ENCODE results near the gene TPGS2.
"Not testable (repeated sequence)": the region's sequence is repeated elsewhere in the genome, so short reads cannot be mapped to it uniquely, and the experiment has no call there.

TPGS2 gene

DNA sequence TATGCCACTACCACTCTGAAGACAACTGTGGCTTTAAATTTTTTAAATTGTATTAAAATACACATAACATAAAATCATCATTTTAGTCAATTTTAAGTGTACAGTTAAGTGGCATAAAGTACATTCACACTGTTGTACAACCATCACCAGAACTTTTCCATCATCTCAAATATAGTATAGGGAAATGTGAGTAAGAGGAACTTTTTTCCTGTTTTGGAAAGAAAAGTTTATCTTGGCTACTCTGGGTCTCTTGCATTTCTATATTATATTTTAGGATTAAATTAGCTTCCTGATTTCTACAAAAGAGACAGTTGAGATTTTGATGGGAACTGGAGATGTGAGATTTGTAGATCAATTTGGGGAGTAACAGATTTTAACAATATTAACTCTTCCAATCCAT, 3.3 kb downstream of the TPGS2 start:
- TF ChIP-seq ZNF274 (IDR thresholded peaks at IDR 0.05; ENCODE audit: low read depth, low read length) (no peak), YY1 (IDR thresholded peaks at IDR 0.05; ENCODE audit: insufficient read depth, insufficient read length) (no peak), SUZ12 (IDR thresholded peaks at IDR 0.05; ENCODE audit: extremely low read depth, insufficient read depth, insufficient read length) (no peak)
- DNase-seq (ENCODE audit: low read depth, low spot score) = no peak
- no peaks in the 10 kb centered on the region for H3K4me1 ChIP-seq (ENCODE audit: insufficient read depth, insufficient read length)
- H3K9me3 ChIP-seq (ENCODE audit: insufficient read depth, low read length) = no peaks in the 10 kb centered on the region
- H3K4me3 ChIP-seq (ENCODE audit: insufficient read length, low read depth) = no peak overlapping the region
- H3K27me3 ChIP-seq (ENCODE audit: insufficient read depth, insufficient read length) = no peaks in the 10 kb centered on the region
- H3K9ac ChIP-seq (ENCODE audit: insufficient read length, low read depth) = no peak overlapping the region
- H3K36me3 ChIP-seq (ENCODE audit: insufficient read depth, insufficient read length, low read length) = peaks cover 33% of the 10 kb centered on the region

- no peak for TF ChIP-seq SUZ12 (IDR thresholded peaks at IDR 0.05; ENCODE audit: extremely low read depth, insufficient read depth, insufficient read length)
- TF ChIP-seq ZNF274 (IDR thresholded peaks at IDR 0.05; ENCODE audit: low read depth, low read length) = no peak
- no peak for TF ChIP-seq YY1 (IDR thresholded peaks at IDR 0.05; ENCODE audit: insufficient read depth, insufficient read length)
- no peak for DNase-seq (ENCODE audit: low read depth, low spot score)
- H3K27me3 ChIP-seq (ENCODE audit: insufficient read depth, insufficient read length) = no peaks in the 10 kb centered on the region
- no peak overlapping the region for H3K9ac ChIP-seq (ENCODE audit: insufficient read length, low read depth)
- no peaks in the 10 kb centered on the region for H3K4me1 ChIP-seq (ENCODE audit: insufficient read depth, insufficient read length)
- peaks cover 54% of the 10 kb centered on the region for H3K36me3 ChIP-seq (ENCODE audit: insufficient read depth, insufficient read length, low read length)
- no peak overlapping the region for H3K4me3 ChIP-seq (ENCODE audit: insufficient read length, low read depth)
- no peaks in the 10 kb centered on the region for H3K9me3 ChIP-seq (ENCODE audit: insufficient read depth, low read length)
Measured at GRCh38 chr18:36821681-36822080, 7.1 kb downstream of the TPGS2 start.

DNA sequence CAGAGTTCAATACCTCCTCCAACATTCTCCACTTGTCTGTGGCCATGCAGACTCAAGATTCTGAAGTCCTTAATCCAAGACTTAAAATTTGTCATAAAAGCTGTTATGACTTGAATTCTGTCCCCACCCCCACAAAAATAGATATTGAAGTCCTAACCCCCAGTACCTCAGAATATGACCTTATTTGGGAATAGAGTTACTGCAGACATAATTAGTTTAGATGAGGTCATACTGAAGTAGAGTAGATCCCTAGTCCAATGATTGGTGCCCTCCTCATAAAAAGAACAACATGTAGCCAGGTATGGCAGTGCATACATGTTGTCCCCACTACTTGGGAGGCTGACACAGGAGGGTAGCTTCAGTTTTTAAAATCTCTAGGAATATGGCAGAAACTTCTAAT, 9.2 kb downstream of the TPGS2 start:
- Histone ChIP-seq H3K9me3 (ENCODE audit: insufficient read depth, low read length) (no peaks in the 10 kb centered on the region), H3K36me3 (ENCODE audit: insufficient read depth, insufficient read length, low read length) (peaks cover 63% of the 10 kb centered on the region), H3K27me3 (ENCODE audit: insufficient read depth, insufficient read length) (no peaks in the 10 kb centered on the region), H3K9ac (ENCODE audit: insufficient read length, low read depth) (no peak overlapping the region), H3K4me3 (ENCODE audit: insufficient read length, low read depth) (no peak overlapping the region), H3K4me1 (ENCODE audit: insufficient read depth, insufficient read length) (no peaks in the 10 kb centered on the region)
- TF ChIP-seq YY1 (IDR thresholded peaks at IDR 0.05; ENCODE audit: insufficient read depth, insufficient read length) (no peak), ZNF274 (IDR thresholded peaks at IDR 0.05; ENCODE audit: low read depth, low read length) (no peak), SUZ12 (IDR thresholded peaks at IDR 0.05; ENCODE audit: extremely low read depth, insufficient read depth, insufficient read length) (no peak)
- DNase-seq (ENCODE audit: low read depth, low spot score) = no peak

- H3K4me3 ChIP-seq (ENCODE audit: insufficient read length, low read depth) = no peak overlapping the region
- peaks cover 64% of the 10 kb centered on the region for H3K36me3 ChIP-seq (ENCODE audit: insufficient read depth, insufficient read length, low read length)
- TF ChIP-seq SUZ12 (IDR thresholded peaks at IDR 0.05; ENCODE audit: extremely low read depth, insufficient read depth, insufficient read length) = no peak
- H3K27me3 ChIP-seq (ENCODE audit: insufficient read depth, insufficient read length) = no peaks in the 10 kb centered on the region
- no peaks in the 10 kb centered on the region for H3K9me3 ChIP-seq (ENCODE audit: insufficient read depth, low read length)
- H3K9ac ChIP-seq (ENCODE audit: insufficient read length, low read depth) = no peak overlapping the region
- no peak for DNase-seq (ENCODE audit: low read depth, low spot score)
- no peaks in the 10 kb centered on the region for H3K4me1 ChIP-seq (ENCODE audit: insufficient read depth, insufficient read length)
Measured at GRCh38 chr18:36818652-36819051, 10.2 kb downstream of the TPGS2 start.

- Histone ChIP-seq H3K27me3 (ENCODE audit: insufficient read depth, insufficient read length) (no peaks in the 10 kb centered on the region), H3K4me1 (ENCODE audit: insufficient read depth, insufficient read length) (no peaks in the 10 kb centered on the region), H3K4me3 (ENCODE audit: insufficient read length, low read depth) (no peak overlapping the region), H3K36me3 (ENCODE audit: insufficient read depth, insufficient read length, low read length) (peaks cover 70% of the 10 kb centered on the region), H3K9me3 (ENCODE audit: insufficient read depth, low read length) (no peaks in the 10 kb centered on the region), H3K9ac (ENCODE audit: insufficient read length, low read depth) (no peak overlapping the region)
- DNase-seq (ENCODE audit: low read depth, low spot score) = no peak
- TF ChIP-seq ZNF274 (IDR thresholded peaks at IDR 0.05; ENCODE audit: low read depth, low read length) (no peak), SUZ12 (IDR thresholded peaks at IDR 0.05; ENCODE audit: extremely low read depth, insufficient read depth, insufficient read length) (no peak), YY1 (IDR thresholded peaks at IDR 0.05; ENCODE audit: insufficient read depth, insufficient read length) (no peak)
Measured at GRCh38 chr18:36817039-36817438, 11.8 kb downstream of the TPGS2 start.

- not testable (repeated sequence) for H3K9ac ChIP-seq (ENCODE audit: insufficient read length, low read depth); H3K4me3 ChIP-seq (ENCODE audit: insufficient read length, low read depth); H3K9me3 ChIP-seq (ENCODE audit: insufficient read depth, low read length); DNase-seq (ENCODE audit: low read depth, low spot score); H3K27me3 ChIP-seq (ENCODE audit: insufficient read depth, insufficient read length); H3K4me1 ChIP-seq (ENCODE audit: insufficient read depth, insufficient read length)
- peaks cover 63% of the 10 kb centered on the region for H3K36me3 ChIP-seq (ENCODE audit: insufficient read depth, insufficient read length, low read length)
Measured at GRCh38 chr18:36816096-36816495, 12.7 kb downstream of the TPGS2 start.

DNA sequence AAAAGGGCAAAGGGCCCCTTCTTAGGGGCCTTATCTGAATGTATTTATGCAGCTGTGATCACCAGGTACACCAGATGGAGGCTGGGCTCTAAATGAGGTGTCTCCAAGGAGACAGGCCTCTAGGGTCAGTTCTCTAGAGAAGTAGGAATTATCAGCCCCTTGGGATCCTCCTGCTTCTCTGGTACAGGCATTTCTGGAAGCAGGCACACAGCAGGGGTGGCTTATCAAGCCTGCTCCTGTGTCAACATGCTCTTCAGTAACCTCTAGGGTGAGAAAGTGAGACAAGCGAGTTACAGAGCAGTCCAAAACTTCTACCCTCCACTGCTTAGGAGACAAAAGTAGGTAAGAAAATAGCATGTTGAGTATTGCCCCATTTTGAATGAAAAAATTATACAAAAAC, 13.8 kb downstream of the TPGS2 start:
- Histone ChIP-seq H3K9me3 (ENCODE audit: insufficient read depth, low read length) (no peaks in the 10 kb centered on the region), H3K27me3 (ENCODE audit: insufficient read depth, insufficient read length) (no peaks in the 10 kb centered on the region), H3K4me3 (ENCODE audit: insufficient read length, low read depth) (no peak overlapping the region), H3K36me3 (ENCODE audit: insufficient read depth, insufficient read length, low read length) (peaks cover 58% of the 10 kb centered on the region), H3K9ac (ENCODE audit: insufficient read length, low read depth) (no peak overlapping the region), H3K4me1 (ENCODE audit: insufficient read depth, insufficient read length) (no peaks in the 10 kb centered on the region)
- TF ChIP-seq SUZ12 (IDR thresholded peaks at IDR 0.05; ENCODE audit: extremely low read depth, insufficient read depth, insufficient read length) = no peak
- TF ChIP-seq ZNF274 (IDR thresholded peaks at IDR 0.05; ENCODE audit: low read depth, low read length) = no peak
- TF ChIP-seq YY1 (IDR thresholded peaks at IDR 0.05; ENCODE audit: insufficient read depth, insufficient read length) = no peak
- DNase-seq (ENCODE audit: low read depth, low spot score) = no peak

DNA sequence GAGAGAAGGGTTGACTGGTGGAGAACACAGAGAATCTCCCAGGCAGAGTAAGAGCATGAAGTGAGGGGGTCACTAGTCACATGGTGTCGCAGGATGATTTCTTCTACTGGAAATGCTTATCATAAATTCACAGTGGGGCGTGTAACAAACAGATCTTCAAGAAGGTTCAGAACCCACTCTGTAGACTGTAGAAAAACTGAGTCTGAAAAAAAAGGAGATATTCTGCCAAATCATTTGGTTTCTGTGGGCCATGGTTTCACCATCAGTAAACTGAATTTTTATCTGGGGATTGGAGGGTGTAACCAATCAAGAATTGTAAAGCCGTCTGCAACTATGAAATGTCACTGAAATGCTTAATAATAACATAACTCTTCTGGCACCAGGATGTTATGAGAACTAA, 15.0 kb downstream of the TPGS2 start:
- TF ChIP-seq YY1 (IDR thresholded peaks at IDR 0.05; ENCODE audit: insufficient read depth, insufficient read length) = no peak
- TF ChIP-seq SUZ12 (IDR thresholded peaks at IDR 0.05; ENCODE audit: extremely low read depth, insufficient read depth, insufficient read length) = no peak
- TF ChIP-seq ZNF274 (IDR thresholded peaks at IDR 0.05; ENCODE audit: low read depth, low read length) = no peak
- Histone ChIP-seq H3K27me3 (ENCODE audit: insufficient read depth, insufficient read length) (no peaks in the 10 kb centered on the region), H3K4me3 (ENCODE audit: insufficient read length, low read depth) (no peak overlapping the region), H3K9ac (ENCODE audit: insufficient read length, low read depth) (no peak overlapping the region), H3K9me3 (ENCODE audit: insufficient read depth, low read length) (no peaks in the 10 kb centered on the region), H3K4me1 (ENCODE audit: insufficient read depth, insufficient read length) (no peaks in the 10 kb centered on the region), H3K36me3 (ENCODE audit: insufficient read depth, insufficient read length, low read length) (peaks cover 55% of the 10 kb centered on the region)
- no peak for DNase-seq (ENCODE audit: low read depth, low spot score)
